Neural progenitor cell (in vitro differentiated cells): ENCODE measurements around the gene C10orf88. TPM values are rescaled to one million over a fixed set of nuclear protein-coding genes. Genes with fewer than 3 reads are reported as not detected.

Experiments
- DNase-seq: peaks from one replicate; pipeline ENCODE4 v3.0.0-alpha.2; 2016; ENCODE audit warnings: low spot score
- H2AFZ ChIP-seq: fragments of 200-600 bp; sonication (generic); replicated peaks from 2 replicates; pipeline ENCODE4 v1.6.1; 2016; ENCODE audit warnings: antibody characterized with exemption
- H3F3A ChIP-seq: fragments of 200-600 bp; sonication (generic); 2 replicates; pipeline ENCODE4 v1.6.1; 2016; ENCODE audit warnings: antibody characterized with exemption, low read depth
- H3K27ac ChIP-seq: fragments of 200-600 bp; sonication (generic); 2 replicates; pipeline ENCODE4 v1.5.1; 2016; ENCODE audit warnings: mild to moderate bottlenecking
- H3K27me3 ChIP-seq: fragments of 200-600 bp; sonication (generic); 2 replicates; pipeline ENCODE4 v1.6.1; 2016; ENCODE audit warnings: mild to moderate bottlenecking, moderate library complexity
- H3K36me3 ChIP-seq: fragments of 200-600 bp; sonication (generic); 2 replicates; pipeline ENCODE4 v1.5.1; 2016
- H3K4me1 ChIP-seq: fragments of 200-600 bp; sonication (generic); 2 replicates; pipeline ENCODE4 v1.6.1; 2016; ENCODE audit warnings: mixed run types
- H3K4me2 ChIP-seq: fragments of 200-600 bp; sonication (generic); 2 replicates; pipeline ENCODE4 v1.6.1; 2016
- H3K4me3 ChIP-seq: fragments of 200-600 bp; sonication (generic); 2 replicates; pipeline ENCODE4 v1.5.1; 2016
- H3K79me2 ChIP-seq: fragments of 200-600 bp; sonication (generic); 2 replicates; pipeline ENCODE4 v1.6.1; 2016; ENCODE audit warnings: low read depth
- H3K9ac ChIP-seq: fragments of 200-600 bp; sonication (generic); 2 replicates; pipeline ENCODE4 v1.6.1; 2016
- H3K9me3 ChIP-seq: fragments of 200-600 bp; sonication (generic); 2 replicates; pipeline ENCODE4 v1.5.1; 2016; ENCODE audit warnings: low read depth
- H4K20me1 ChIP-seq: fragments of 200-600 bp; sonication (generic); 2 replicates; pipeline ENCODE4 v1.6.1; 2016; ENCODE audit warnings: low read depth
- H3K27ac Mint-ChIP-seq: 3 replicates; pipeline ENCODE4 v1.8.0; 2021; ENCODE audit warnings: mixed read lengths
- H3K27me3 Mint-ChIP-seq: 2 replicates; pipeline ENCODE4 v1.8.0; 2022; ENCODE audit warnings: low read depth, mild to moderate bottlenecking, inconsistent platforms, moderate library complexity, mixed read lengths; ENCODE audit not compliant: insufficient read depth
- H3K36me3 Mint-ChIP-seq: 3 replicates; pipeline ENCODE4 v1.8.0; 2021; ENCODE audit warnings: mixed read lengths
- H3K4me1 Mint-ChIP-seq: 3 replicates; pipeline ENCODE4 v1.8.0; 2021; ENCODE audit warnings: mixed read lengths
- H3K4me3 Mint-ChIP-seq: 3 replicates; pipeline ENCODE4 v1.8.0; 2021; ENCODE audit warnings: mild to moderate bottlenecking, moderate library complexity, mixed read lengths
- H3K9me3 Mint-ChIP-seq: 3 replicates; pipeline ENCODE4 v1.8.0; 2020; ENCODE audit warnings: mixed read lengths
- CTCF ChIP-seq: fragments of 200-600 bp; sonication (generic); IDR thresholded peaks from 2 replicates; pipeline ENCODE4 v1.5.1; 2017; ENCODE audit warnings: antibody characterized with exemption, mild to moderate bottlenecking
- EZH2 ChIP-seq: fragments of 200-600 bp; sonication (generic); IDR thresholded peaks from 2 replicates; pipeline ENCODE4 v1.6.1; 2017; ENCODE audit warnings: antibody characterized with exemption, mild to moderate bottlenecking, moderate library complexity
- EZH2phosphoT487 ChIP-seq: fragments of 200-600 bp; sonication (generic); IDR thresholded peaks from 2 replicates; pipeline ENCODE4 v1.6.1; 2017; ENCODE audit warnings: antibody characterized with exemption
- total RNA-seq: library from RNA; depleted of rRNA; stranded (reverse); fragments of >200 nt; gene quantifications from 2 replicates; pipeline ENCODE4 v1.2.3, GENCODE V29; 2015; ENCODE audit warnings: low replicate concordance

The C10orf88 gene
- total RNA-seq, 1 donor from 2014 or later = 17.7 TPM

- H3K27ac Mint-ChIP-seq = no peak overlapping the region
- no peak overlapping the region for H3K9ac ChIP-seq
Observed at GRCh38 chr10:122882766-122883165, 71.3 kb downstream of the C10orf88 start.

More at GRCh38 chr10:122882766-122883165, 71.3 kb downstream of the C10orf88 start:
- Histone ChIP-seq H3K36me3 (no peaks in the 10 kb centered on the region), H4K20me1 (no peaks in the 10 kb centered on the region), H3K79me2 (no peaks in the 10 kb centered on the region), H3K9me3 (no peaks in the 10 kb centered on the region), H3K27me3 (no peaks in the 10 kb centered on the region), H2AFZ (no peak overlapping the region), H3K4me2 (no peak overlapping the region), H3K4me1 (peaks cover 3% of the 10 kb centered on the region), H3K27ac (no peak overlapping the region), H3K4me3 (no peak overlapping the region), H3F3A (no peaks in the 10 kb centered on the region)
- Mint-ChIP-seq H3K36me3 (no peaks in the 10 kb centered on the region), H3K9me3 (no peaks in the 10 kb centered on the region), H3K4me3 (no peak overlapping the region), H3K27me3 (no peaks in the 10 kb centered on the region), H3K4me1 (peaks cover 2% of the 10 kb centered on the region)
- no peak for DNase-seq
- TF ChIP-seq EZH2 (no peak), EZH2phosphoT487 (no peak), CTCF (no peak)

Other genes with a start within 250 kb of the C10orf88 start
- 0.43 and 0.74 TPM in 2 replicates for gene CUZD1, start 108.4 kb downstream of the C10orf88 start, total RNA-seq
- gene FAM24B, start 74.6 kb downstream of the C10orf88 start, total RNA-seq = not detected in 2 replicates
- gene FAM24A, start 43.6 kb downstream of the C10orf88 start, total RNA-seq = not detected in 2 replicates
- 12.5 and 18.1 TPM in 2 replicates for gene PSTK, start 26.2 kb upstream of the C10orf88 start, total RNA-seq
- gene IKZF5, start 54.6 kb upstream of the C10orf88 start, total RNA-seq = 5.5 and 10.7 TPM in 2 replicates
- 8.9 and 15.0 TPM in 2 replicates for gene ACADSB, start 54.8 kb upstream of the C10orf88 start, total RNA-seq
- gene HMX3, start 181.7 kb upstream of the C10orf88 start, total RNA-seq = 0.12 TPM in 1 of 2 replicates, not detected in the other
- 0.15 and 0.21 TPM in 2 replicates for gene HMX2, start 193.9 kb upstream of the C10orf88 start, total RNA-seq
- 245 and 249 TPM in 2 replicates for gene BUB3, start 200.2 kb upstream of the C10orf88 start, total RNA-seq